Choroid plexus epithelial cell (primary cell): ENCODE results near the gene NIBAN1.

Experiments
- DNase-seq: peaks from one replicate; pipeline ENCODE4 v3.0.0-alpha.2; 2010; ENCODE audit warnings: low read depth
- H3K4me3 ChIP-seq: 2 replicates; pipeline ENCODE4 v1.5.1; 2011; ENCODE audit warnings: low read depth, mild to moderate bottlenecking, control low read depth, low read length, moderate library complexity
- TF ChIP-seq, protein P1 (sequence below): conservative IDR thresholded peaks from 2 replicates; pipeline ENCODE4 v1.5.1; 2011; ENCODE audit warnings: low read depth, mild to moderate bottlenecking, control low read depth, inconsistent platforms, low read length, moderate library complexity

The NIBAN1 gene

DNA sequence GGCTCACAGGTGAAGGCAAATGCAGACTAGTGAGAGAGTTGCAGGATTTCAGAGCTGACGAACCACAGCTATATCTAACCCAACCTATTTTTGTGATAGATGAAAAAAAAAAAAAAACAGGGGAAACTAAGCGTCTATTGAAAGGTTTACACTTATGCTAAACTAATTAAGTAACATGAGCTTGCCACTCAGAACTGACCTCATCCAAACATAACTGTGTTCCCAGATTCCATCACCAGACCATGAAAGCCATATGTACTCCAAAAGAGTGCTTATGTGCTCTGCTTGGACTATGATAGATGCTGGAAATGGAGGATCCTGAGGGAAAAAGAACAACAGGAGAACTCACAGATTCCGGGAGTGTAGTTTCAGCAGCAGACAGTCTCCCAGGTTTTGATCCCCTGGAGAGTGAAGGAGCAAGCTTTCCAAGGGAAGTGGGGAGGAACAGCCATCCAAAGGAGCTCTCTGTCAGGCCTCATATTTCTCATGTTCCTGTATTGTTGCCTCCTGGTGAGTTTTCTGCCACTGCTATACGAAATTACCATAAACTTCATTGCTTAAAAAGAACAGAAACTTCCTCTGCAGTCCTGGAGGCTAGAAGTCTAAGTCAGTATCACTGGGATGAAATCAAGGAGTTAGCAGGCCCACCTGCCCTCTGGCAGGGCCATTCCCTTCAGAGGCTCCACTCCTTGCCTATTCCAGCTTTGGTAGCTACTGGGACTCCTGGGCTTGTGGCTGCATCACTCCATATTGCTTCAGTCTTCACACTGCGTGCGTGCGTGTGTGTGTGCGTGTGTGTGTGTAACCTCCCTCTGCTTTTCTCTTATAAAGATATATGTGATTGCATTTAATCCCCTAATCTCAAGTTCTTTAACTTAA is 38.1 kb downstream of the NIBAN1 start:
- TF ChIP-seq, protein P1, sequence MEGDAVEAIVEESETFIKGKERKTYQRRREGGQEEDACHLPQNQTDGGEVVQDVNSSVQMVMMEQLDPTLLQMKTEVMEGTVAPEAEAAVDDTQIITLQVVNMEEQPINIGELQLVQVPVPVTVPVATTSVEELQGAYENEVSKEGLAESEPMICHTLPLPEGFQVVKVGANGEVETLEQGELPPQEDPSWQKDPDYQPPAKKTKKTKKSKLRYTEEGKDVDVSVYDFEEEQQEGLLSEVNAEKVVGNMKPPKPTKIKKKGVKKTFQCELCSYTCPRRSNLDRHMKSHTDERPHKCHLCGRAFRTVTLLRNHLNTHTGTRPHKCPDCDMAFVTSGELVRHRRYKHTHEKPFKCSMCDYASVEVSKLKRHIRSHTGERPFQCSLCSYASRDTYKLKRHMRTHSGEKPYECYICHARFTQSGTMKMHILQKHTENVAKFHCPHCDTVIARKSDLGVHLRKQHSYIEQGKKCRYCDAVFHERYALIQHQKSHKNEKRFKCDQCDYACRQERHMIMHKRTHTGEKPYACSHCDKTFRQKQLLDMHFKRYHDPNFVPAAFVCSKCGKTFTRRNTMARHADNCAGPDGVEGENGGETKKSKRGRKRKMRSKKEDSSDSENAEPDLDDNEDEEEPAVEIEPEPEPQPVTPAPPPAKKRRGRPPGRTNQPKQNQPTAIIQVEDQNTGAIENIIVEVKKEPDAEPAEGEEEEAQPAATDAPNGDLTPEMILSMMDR, result no peak
- H3K4me3 ChIP-seq, result no peak overlapping the region
- DNase-seq, result no peak

DNA sequence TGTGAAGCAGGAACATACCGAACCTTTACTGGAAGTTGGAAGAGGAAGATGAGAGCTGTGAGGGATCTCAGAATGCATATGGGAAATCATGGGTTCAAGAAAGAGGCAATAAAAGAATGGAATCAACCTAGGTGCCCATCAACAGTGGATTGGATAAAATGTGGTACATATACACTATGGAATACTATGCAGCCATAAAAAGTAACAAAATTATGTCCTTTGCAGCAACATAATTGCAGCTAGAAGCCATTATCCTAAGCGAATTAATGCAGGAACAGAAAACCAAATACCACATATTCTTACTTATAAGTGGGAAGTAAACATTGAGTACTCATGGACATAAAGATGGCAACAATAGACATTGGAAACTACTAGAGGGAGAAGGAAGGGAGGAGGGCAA is 40.4 kb downstream of the NIBAN1 start:
- H3K4me3 ChIP-seq, result no peak overlapping the region
- TF ChIP-seq, protein P1, result no peak
- no peak for DNase-seq

DNA sequence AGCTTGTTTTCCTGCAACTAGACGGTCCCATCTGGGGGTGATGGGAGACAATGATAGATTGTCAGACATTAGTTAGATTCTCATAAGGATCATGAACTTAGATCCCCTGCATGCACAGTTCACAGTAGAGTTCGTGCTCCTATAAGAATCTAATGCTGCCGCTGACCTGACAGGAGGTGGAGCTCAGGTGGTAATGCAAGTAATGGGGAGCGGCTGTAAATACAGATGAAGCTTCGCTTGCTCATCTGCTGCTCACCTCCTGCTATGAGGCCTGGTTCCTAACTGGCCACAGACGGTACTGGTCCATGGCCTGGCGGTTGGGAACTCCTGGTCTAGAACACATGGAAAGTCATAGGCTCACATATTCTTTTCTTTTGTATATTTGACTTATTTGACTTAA is 42.0 kb downstream of the NIBAN1 start:
- TF ChIP-seq, protein P1, result no peak
- no peak overlapping the region for H3K4me3 ChIP-seq

DNA sequence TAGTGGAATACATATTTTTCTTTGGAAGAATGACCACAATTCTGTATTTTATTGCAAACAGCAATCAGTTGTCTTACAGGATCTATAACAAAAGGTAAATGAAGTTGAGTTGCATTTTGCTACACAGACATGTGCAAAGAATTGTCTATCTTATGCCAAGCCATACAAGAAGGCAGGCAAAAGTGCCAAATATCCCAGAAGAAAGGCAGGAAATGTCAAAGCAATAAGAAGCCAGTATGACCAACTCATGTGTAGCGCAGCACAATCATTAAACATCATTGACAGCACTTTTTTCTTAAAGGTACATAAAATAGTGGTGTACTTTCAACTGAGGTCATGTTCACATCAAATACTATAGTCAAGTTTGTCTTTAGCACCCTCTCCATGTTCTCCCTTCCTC is 42.7 kb downstream of the NIBAN1 start:
- no peak for DNase-seq
- H3K4me3 ChIP-seq, result no peak overlapping the region
- TF ChIP-seq, protein P1, result no peak

More for the DNA sequence above, 42.0 kb downstream of the NIBAN1 start:
- no peak for DNase-seq

DNA sequence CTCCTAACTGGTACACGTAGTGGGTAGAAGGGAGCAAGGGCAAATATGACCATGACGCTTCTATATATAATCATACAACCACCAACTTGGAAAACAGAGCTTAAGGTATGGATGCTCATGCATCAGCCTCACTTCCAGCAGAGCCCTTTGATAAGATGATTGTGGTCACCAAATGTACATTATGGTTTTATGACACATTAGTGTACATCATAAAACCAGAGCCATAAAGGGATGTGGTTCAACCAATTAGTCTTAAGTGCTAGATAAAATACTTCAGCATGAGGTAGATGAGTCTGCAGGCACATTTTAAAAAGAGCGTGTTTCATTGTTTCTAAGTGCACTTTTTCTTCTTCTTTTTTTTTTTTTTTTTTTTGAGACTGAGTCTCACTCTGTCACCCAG is 43.7 kb downstream of the NIBAN1 start:
- TF ChIP-seq, protein P1, result no peak
- H3K4me3 ChIP-seq, result no peak overlapping the region
- DNase-seq, result no peak

DNA sequence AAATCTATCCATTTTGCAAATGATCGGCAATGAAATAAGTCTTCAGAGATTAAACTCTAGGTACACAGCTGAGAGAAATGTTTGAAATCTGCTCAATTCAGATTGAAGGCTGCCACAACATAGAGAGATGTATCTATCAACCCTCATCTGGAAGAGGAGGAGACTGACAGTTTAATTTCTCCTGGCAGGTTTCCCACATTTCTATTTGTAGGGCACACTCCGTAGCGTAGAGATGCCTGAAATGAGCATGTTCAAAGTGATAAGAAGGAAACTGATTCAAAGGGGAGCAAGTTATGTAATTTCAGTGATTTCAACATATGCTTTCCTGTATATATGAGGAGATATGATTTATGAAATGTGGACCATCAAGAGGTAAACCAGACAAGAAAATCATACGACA is 44.1 kb downstream of the NIBAN1 start:
- no peak for DNase-seq
- no peak overlapping the region for H3K4me3 ChIP-seq
- TF ChIP-seq, protein P1, result no peak

DNA sequence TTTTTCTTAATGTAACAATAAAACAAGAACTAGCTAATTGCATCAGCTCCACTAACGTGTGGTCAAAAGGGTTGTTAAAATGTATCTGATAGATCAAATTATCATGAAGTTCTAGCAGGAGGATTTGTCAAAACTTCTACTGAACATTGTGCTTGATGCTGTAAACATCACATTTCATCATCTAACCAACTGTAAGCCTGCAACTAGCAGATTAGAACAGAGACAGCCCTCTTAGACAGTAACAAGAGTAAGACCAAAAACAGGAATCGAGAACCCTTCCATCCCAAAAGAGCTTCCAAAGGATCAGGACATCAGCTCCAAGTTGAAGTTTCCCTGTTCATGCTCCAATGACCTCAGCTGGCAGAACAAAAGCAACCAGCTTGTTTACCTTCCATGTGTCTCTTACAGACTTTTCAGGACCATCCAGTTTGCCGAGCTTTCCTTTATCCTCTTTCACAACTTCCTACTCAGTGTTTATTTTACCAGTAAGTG is 44.6 kb downstream of the NIBAN1 start:
- TF ChIP-seq, protein P1, result no peak
- DNase-seq, result no peak
- no peak overlapping the region for H3K4me3 ChIP-seq
